Epithelial cell of proximal tubule (primary cell): Measurements from ENCODE around the gene ARFGAP3. TPM values are rescaled to one million over a fixed set of nuclear protein-coding genes. Genes with fewer than 3 reads are reported as not detected.

Experiments used
- DNase-seq: peaks from one replicate; pipeline ENCODE4 v3.0.0-alpha.2; 2011; ENCODE audit warnings: low read depth
- H3K4me3 ChIP-seq: 2 replicates; pipeline ENCODE4 v1.5.1; 2011; ENCODE audit warnings: low read depth, mild to moderate bottlenecking, low read length
- CTCF ChIP-seq: conservative IDR thresholded peaks from 2 replicates; pipeline ENCODE4 v1.5.1; 2012; ENCODE audit warnings: low read depth, mild to moderate bottlenecking, low read length
- total RNA-seq: library from RNA; depleted of rRNA; stranded (reverse); fragments of >200 nt; gene quantifications from 2 replicates; pipeline ENCODE4 v1.2.3, GENCODE V29; 2015

Gene ARFGAP3
- total RNA-seq, 1 donor from 2014 or later = 62.2 TPM

DNA sequence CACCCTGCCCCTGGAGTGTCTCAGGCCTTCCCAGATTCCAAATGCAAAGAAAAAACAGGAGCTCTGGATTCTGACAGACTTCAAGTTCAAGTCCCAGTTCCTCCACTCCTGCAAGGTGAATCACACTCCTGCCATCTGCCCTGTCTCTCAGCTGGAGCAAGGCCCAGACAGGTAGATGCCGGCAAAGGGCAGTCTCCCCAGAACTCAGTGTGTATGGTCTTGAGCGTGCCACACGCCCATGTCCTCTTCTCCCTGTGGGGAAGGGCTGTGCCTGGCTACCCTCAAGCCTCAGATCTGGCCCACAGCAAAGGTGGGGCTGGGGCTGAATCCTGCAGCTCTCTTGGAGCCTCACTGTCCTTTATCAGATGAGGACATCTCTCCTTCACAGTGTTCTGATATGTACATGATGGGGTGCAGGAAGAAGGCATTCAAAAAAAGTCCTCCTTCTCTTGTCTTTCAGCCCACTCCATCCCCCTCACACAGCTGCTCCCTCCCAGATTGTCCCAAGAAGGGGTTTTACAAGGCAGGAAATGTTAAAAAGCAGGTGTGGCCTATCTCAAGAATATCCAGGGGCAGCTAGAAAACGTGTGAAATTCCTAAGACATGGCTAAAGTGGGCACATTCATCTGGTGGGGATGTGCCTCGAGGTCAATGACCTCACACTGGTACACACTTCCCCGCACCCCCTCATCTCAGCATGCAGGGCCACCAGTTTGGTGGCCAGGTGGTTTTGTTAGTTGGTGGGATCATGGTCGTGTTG, 27.7 kb upstream of the ARFGAP3 start:
- no peak overlapping the region for H3K4me3 ChIP-seq
- no peak for DNase-seq
- TF ChIP-seq CTCF = no peak

DNA sequence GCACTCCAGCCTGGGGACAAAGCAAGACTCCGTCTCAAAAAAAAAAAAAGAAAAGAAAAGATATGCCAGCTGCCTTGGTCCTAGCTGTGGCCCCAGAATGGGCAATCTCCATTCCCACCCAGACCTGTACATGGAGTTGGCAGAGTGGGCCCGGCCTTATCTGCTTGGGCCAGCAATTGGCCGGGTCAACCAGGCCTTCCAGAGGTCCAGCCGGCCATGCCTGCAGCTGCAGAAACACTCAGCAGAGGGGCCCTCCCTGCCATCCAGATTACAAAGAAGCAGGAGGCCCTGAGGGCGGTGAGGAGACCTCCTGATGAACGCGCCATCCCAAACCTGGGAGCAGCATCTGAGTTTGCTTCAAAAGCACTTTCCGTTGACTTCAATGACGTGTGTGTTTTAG, 26.9 kb upstream of the ARFGAP3 start:
- no peak for DNase-seq
- H3K4me3 ChIP-seq = no peak overlapping the region
- TF ChIP-seq CTCF = no peak

- H3K4me3 ChIP-seq = no peak overlapping the region
- no peak for TF ChIP-seq CTCF
- no peak for DNase-seq
These were observed 26.0 kb upstream of the ARFGAP3 start for GRCh38 chr22:42883121-42883520.

DNA sequence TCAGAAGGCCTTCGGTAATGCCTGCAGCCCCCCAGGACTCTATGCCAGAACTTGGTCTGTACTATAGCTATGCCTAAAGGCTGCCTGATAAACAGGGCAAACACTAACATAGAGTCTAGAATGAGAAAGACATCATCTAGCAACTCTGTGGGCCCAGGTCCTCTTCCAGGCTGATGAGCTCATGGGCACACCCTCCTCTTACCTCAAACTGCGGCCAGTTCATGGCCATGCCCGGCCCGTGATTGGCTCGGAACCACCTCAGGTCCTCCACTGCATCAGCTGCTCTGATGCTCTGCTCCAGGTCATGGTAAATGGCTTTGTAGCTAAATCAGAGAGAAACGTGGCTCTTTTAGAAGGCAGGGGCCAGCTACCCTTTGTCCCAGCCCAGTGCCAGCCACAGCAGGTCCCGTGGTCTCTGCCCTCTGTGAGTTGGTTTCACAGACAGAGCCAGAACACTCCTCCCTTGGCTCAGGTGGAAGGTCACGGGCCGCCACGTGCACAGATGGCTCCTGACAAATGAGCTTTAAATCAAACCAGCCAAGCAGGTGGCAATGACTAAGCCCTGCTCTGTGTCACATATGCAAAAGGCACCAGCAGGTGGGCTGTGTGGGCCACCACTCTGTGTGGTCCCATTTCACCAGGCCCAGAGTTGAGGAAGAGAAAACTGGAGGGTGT, 25.0 kb upstream of the ARFGAP3 start:
- no peak for TF ChIP-seq CTCF
- no peak overlapping the region for H3K4me3 ChIP-seq
- no peak for DNase-seq

DNA sequence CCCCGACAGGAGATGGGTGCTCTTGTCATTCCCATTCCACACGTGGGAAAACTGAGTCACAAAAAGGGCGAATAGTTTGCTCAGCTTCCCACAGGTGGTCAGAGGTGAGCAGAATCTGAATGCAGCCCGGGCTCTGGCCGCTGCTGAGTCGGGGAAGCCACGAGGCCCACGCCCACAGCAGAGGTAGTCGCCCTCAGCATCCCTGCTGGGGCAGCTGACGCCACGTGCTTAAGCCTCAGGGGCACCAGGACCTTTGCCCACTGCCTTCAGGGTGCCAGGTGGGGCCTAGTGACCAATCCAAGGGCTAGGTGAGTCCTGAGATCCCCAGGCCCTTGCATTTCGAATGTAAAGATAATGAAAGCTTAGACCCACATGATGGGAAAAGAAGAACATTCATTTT, 24.2 kb upstream of the ARFGAP3 start:
- DNase-seq = no peak
- no peak overlapping the region for H3K4me3 ChIP-seq
- no peak for TF ChIP-seq CTCF

GRCh38 chr22:42880815-42881214, 23.7 kb upstream of the ARFGAP3 start:
- no peak for TF ChIP-seq CTCF
- no peak overlapping the region for H3K4me3 ChIP-seq
- DNase-seq = no peak
